SIG-M5 (cell line): ENCODE data around the gene STX3.
"Not testable (repeated sequence)": the region's sequence is repeated elsewhere in the genome, so short reads cannot be mapped to it uniquely, and the experiment has no call there.

Experiments
- DNase-seq: peaks from one replicate; lab custom pipeline; 2025; lab: John Stamatoyannopoulos, UW

Gene STX3

DNA sequence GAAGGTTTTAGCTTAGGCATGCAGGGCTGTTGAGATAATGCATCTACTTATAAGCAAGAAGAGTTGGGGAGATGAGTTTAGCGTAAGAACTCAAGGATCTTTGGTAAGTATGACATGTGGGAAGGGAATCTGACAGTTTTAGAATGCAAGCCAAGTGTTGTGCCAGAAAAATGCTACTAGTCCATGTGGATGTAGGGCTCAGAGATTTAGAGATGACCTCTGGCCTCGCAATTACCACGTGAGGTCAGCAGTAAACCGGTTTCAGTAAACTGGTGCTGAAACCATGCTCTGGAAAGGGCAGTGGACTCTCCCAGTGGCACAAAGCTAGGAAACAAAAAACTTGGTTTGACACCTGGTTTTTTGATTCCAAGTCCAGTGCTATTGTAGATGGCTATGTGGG is 36.5 kb downstream of the STX3 start:
- no peak for DNase-seq

GRCh38 chr11:59792507-59792906 is 37.3 kb downstream of the STX3 start:
- DNase-seq = no peak

- no peak for DNase-seq
Observed at GRCh38 chr11:59794417-59794816, 39.2 kb downstream of the STX3 start.

DNA sequence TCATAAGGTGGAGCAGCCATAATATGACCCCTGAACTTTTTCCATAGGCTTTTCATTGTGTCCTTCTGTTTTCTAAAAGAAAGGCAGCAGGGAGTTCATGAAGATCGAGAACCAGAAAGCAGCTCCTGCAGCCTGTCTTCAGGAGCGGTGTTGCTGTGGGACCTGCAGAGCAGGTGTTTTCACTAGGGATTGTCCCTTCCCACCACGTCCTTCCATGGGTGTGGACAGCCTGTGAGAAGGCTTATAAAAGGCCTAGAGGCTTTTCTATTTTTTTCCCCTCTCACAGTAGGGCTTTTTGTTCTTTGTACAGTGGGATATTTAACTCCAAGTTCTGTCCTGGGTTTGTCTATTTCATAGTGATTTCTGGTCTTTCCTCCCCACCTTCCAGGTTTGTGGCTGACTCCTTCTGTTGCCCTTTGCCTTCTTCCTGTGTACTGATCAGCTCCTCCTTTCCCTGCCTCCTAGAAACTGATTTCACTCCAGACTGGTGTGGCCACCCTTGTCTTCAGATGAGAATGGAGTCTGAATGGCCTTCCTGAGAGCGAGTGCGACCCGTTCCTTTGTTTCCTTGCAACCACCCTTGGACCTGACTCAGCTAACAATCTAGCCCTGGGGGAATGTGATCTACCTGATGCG is 45.3 kb downstream of the STX3 start:
- DNase-seq = no peak

GRCh38 chr11:59801160-59801706 is 46.1 kb downstream of the STX3 start:
- DNase-seq = no peak

DNA sequence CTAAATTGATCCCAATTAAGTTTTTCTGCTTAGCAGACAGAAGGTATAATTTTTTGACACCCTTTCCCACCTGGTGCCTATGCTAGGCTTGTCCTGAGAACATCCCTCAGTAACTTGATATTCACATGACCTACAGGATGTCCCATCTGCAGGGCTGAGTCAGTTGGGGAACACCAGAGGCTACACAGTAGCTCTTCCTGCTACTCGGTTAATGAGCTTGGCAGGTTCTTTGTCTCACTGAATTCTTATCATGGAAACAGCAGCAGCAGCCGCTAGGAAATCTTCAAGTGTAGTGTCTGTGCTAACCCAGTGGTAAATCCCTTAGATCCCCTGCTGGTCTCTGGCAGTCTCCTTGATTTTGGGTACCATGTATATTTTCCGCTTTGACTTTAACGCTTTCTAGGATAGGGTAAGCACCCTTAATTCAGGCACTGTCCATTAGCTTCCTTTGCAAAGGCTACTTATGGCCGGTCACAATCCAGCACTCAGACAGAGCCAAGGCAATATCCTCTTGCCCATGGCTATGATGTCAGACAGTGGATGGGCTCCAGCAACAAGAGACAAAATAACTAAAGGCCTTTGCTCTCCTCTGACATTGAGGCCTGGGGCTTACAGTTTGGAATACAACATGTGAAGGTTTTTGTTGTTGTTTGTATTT is 46.9 kb downstream of the STX3 start:
- no peak for DNase-seq

GRCh38 chr11:59802639-59803176 is 47.5 kb downstream of the STX3 start:
- no peak for DNase-seq

DNA sequence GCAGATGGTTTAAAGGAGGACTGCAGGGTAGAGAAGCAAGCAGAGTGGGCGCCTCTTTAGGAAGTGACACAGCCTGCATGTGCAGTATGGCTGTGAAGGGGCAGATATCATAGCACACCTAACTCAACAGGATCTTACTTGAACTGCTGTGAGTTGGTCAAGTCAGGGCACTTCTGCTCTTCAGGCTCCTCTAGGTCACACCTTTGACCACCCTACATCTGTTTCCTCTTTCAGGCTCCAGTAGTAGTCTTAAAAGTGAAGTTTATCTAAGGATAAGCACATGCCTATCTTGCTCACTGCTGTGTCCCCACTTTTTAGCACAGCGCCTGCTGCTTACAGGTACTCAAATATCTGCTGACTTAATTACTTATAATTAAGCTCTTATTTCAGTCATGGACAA is 48.9 kb downstream of the STX3 start:
- DNase-seq = no peak

DNA sequence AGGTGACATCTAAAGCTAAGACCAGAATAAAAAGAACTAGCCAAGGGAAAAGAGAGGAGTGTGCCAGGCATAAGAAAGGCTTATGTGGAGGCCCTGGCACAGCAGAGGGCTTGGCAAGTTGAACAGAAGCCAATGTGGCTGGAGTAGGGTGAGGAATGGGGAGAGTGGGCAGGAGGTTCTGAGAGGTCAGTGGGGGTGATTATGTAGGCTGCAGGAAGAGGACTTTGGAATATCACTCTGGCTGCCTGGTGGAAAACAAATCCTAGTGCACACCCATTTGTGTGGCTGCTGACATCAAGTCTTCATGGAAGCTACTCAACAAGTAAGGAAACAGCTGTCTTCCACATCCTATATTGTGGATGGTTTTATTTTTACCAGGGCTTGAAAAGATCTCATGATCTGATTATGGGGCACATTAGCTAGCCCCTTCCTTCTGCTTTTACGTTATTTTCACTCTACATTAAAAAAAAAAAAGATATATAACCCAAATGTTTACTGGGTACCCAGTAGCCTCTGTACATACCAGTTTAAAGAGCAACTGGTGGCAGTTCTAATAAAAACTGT is 52.0 kb downstream of the STX3 start:
- no peak for DNase-seq

- DNase-seq = peak; percentile 21
Observed at GRCh38 chr11:59810189-59810910, 55.2 kb downstream of the STX3 start, which contains the start of gene MRPL16. Gene MRPL16 (minus strand): TSS chr11:59810778. CDS start chr11:59810658, 120 bp downstream.

GRCh38 chr11:59810911-59811259 is 55.7 kb downstream of the STX3 start:
- DNase-seq = no peak

DNA sequence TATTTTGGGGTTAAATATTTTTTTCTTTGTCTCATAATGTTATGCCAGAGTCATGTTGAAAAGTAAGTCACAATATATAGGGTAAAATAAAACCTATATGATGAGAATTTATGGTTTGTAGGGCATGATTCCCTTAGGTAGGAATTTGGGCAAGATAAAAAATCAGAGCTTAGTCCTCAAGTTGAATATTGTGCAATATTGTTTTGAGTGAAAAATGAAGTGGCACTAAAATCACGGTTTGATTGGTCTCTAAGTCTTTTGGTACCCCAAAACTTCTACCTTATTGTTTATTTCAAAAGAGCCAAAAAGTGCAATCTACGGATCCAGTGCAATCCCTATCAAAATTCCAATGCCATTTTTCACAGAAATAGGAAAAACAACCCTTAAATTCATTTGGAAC is 57.0 kb downstream of the STX3 start:
- no peak for DNase-seq

DNA sequence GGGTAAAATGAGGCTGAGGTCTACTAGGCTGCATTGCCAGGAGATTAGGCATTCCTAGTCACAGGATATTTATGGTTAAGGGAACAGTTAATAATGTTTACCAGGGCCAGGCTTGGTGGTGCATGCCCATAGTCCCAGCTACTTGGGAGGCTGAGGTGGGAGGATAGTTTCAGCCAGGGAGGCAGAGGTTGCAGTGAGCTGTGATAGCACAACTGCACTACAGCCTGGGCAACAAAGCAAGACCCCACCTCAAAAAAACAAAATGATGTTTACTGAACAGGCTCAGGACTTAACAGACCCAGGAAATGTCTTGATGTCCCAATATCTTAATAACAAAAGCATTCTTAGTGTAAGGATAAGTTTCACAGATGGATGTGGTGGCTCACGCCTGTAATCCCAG is 58.2 kb downstream of the STX3 start:
- DNase-seq = no peak

GRCh38 chr11:59814021-59814420 is 58.8 kb downstream of the STX3 start:
- DNase-seq = no peak

- DNase-seq = no peak
Observed at GRCh38 chr11:59815754-59816153, 60.6 kb downstream of the STX3 start.

GRCh38 chr11:59816434-59816833 is 61.3 kb downstream of the STX3 start:
- DNase-seq = not testable (repeated sequence)

DNA sequence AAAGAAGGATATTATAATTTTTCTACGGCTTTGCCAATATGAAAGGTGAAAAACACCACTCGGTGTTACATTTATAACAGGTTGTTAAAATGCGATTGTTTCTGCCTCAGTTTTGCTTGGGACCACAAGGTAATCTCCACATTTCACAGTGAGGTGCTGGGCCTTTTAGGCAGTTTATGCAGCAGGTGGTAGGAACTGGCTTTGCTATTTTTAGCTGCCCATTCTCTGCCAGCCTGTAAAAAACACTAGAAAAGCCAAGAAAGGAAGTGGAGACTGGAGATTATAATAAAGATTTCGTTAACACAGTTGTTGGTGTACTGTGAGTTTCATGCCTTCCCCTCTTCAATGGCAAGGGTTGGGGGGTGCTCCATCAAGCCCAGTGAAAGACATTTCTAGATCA is 63.4 kb downstream of the STX3 start:
- DNase-seq = no peak

- no peak for DNase-seq
Observed at GRCh38 chr11:59822989-59823566, 67.9 kb downstream of the STX3 start.

DNA sequence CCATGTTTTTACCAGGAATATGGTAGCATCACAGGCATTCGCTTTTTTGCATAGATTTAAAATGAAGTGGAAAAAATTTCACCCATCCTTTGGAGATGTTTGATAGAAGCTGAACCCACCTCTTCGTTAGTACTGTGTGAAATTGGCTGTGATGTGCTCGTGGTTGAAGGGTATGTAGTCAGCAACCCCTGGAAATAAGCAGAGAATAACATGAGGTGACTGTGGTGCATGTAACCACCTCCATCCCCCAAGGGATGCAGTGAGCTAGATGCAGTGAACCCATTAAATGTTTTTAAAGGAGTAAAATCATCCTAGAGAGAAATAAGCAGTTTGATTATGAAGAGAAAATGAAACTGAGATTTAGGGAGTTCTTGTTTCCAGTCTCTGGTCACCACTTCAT is 74.2 kb downstream of the STX3 start:
- DNase-seq = no peak

DNA sequence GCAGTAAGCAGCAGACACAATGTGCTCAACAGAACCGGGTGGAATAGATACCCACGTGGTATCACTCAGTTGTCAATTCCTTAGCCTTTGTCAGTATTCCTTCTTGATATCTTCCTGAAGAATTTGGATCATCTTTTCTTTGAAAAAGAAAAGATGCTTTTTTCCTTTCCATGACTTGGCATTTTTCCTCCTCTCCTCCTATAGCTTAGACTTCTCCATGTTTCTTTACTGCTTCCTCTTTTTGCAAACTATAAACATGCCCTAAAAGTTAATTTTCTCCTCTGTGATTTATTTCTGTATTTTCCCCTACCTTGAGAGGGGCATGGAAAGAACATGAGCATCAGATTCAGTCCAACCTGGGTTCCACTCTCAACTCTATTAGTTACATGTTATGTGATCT is 78.4 kb downstream of the STX3 start:
- DNase-seq = no peak

DNA sequence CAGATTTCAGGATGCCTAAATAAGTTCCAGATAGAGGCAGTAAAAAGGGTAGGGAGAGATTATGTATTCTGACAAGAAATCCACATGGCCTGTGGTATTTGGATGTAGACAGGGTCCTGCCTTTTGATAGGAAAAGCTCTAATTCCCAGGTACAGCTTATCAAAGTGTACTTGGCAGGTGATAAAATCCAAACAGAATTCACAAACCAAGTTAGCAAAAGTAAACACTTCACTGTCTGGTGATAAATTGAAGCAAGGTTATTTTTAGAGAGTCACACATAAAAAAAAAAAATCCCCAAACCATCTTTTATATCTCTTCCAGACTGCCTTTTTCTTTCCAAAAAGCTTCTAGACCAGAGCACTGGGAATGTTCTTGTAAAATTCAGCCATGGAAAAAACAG is 84.4 kb downstream of the STX3 start:
- no peak for DNase-seq

DNA sequence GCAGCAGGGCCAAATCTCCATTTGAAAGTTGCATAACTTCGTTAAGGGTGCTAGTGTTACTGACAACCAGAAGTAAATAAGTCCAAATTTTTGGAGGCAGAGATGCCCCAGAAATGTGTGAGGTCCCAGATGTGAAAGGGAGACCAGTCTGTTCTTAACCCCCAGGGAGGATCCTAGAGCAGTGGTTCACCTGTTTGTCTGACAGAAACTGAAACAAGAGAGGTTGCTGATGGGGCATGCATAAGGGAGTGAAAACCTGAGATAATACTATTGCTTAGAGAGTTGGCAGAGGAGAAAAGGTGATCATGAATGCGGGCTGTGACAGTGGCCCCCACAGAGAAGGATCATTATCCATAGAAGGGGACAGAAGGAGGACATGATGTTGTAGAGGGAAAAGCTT is 86.3 kb downstream of the STX3 start:
- DNase-seq = no peak
